HepG2 (cell line): Measurements from ENCODE around the gene VEGFA. TPM values are rescaled to one million over a fixed set of nuclear protein-coding genes. Genes with fewer than 3 reads are reported as not detected.

Experiments used
- CERS6 ChIP-seq: sonication (generic); formaldehyde crosslinking; IDR thresholded peaks from 2 replicates; pipeline ENCODE4 v1.5.0; 2020; ENCODE audit warnings: missing genetic modification reagents
- CSRNP1 ChIP-seq: sonication (generic); formaldehyde crosslinking; IDR thresholded peaks from 2 replicates; pipeline ENCODE4 v1.8.1; 2023; ENCODE audit warnings: mild to moderate bottlenecking, missing genetic modification reagents
- DMAP1 ChIP-seq: IDR thresholded peaks from 2 replicates; pipeline ENCODE4 v1.6.1; 2016
- DNMT1 ChIP-seq: sonication (generic); formaldehyde crosslinking; IDR thresholded peaks from 2 replicates; pipeline ENCODE4 v1.5.1; 2020; ENCODE audit warnings: mild to moderate bottlenecking, missing genetic modification reagents
- EP300 ChIP-seq, 3 experiments: sonication (generic) in 1 of 3; formaldehyde crosslinking in 1 of 3; IDR thresholded peaks; 2 replicates each; pipeline versions ENCODE4 v1.5.1 to v1.6.1; 2011 to 2020; ENCODE audit warnings: low read depth in 2 of 3, low read length in 2 of 3, borderline replicate concordance in 1 of 3, improper control_type of control experiment in 1 of 3, mild to moderate bottlenecking in 1 of 3, missing genetic modification reagents in 1 of 3, moderate library complexity in 1 of 3
- FOXO1 ChIP-seq: sonication (generic); formaldehyde crosslinking; IDR thresholded peaks from 2 replicates; pipeline ENCODE4 v1.4.0; 2020; ENCODE audit warnings: missing genetic modification reagents
- NRL ChIP-seq: sonication (generic); formaldehyde crosslinking; IDR thresholded peaks from 2 replicates; pipeline ENCODE4 v1.5.0; 2020; ENCODE audit warnings: missing genetic modification reagents, mild to moderate bottlenecking, moderate library complexity, borderline replicate concordance
- POLR2AphosphoS5 ChIP-seq: IDR thresholded peaks from 2 replicates; pipeline ENCODE4 v1.6.1; 2012; ENCODE audit warnings: low read depth, low read length
- SALL2 ChIP-seq: sonication (generic); formaldehyde crosslinking; IDR thresholded peaks from 2 replicates; pipeline ENCODE4 v1.8.1; 2023; ENCODE audit warnings: mild to moderate bottlenecking, missing genetic modification reagents, inconsistent platforms
- TBL1XR1 ChIP-seq: fragments of 150-350 bp; IDR thresholded peaks from 2 replicates; pipeline ENCODE4 v1.6.1; 2014; ENCODE audit warnings: borderline replicate concordance, low read length; ENCODE audit not compliant: partially characterized antibody
- TIGD3 ChIP-seq: sonication (generic); formaldehyde crosslinking; IDR thresholded peaks from 2 replicates; pipeline ENCODE4 v1.5.1; 2020; ENCODE audit warnings: mild to moderate bottlenecking, missing genetic modification reagents, borderline replicate concordance
- TOPORS ChIP-seq: sonication (generic); formaldehyde crosslinking; IDR thresholded peaks from 2 replicates; pipeline ENCODE4 v1.8.0; 2023; ENCODE audit warnings: mild to moderate bottlenecking, missing genetic modification reagents
- ZBTB34 ChIP-seq: sonication (generic); formaldehyde crosslinking; IDR thresholded peaks from 2 replicates; pipeline ENCODE4 v1.8.0; 2022; ENCODE audit warnings: mild to moderate bottlenecking, missing genetic modification reagents
- ZBTB44 ChIP-seq: sonication (generic); formaldehyde crosslinking; IDR thresholded peaks from 2 replicates; pipeline ENCODE4 v1.4.0; 2020; ENCODE audit warnings: missing genetic modification reagents
- ZNF136 ChIP-seq: sonication (generic); formaldehyde crosslinking; IDR thresholded peaks from 2 replicates; pipeline ENCODE4 v1.8.1; 2022; ENCODE audit warnings: low read depth, mild to moderate bottlenecking, moderate library complexity, missing genetic modification reagents
- ZNF253 ChIP-seq: sonication (generic); formaldehyde crosslinking; IDR thresholded peaks from 2 replicates; pipeline ENCODE4 v1.8.0; 2022; ENCODE audit warnings: mild to moderate bottlenecking, missing genetic modification reagents, borderline replicate concordance
- ZNF326 ChIP-seq: sonication (generic); formaldehyde crosslinking; IDR thresholded peaks from 2 replicates; pipeline ENCODE4 v1.4.0; 2020; ENCODE audit warnings: missing genetic modification reagents, borderline replicate concordance
- ZNF383 ChIP-seq: sonication (generic); formaldehyde crosslinking; IDR thresholded peaks from 2 replicates; pipeline ENCODE4 v1.4.0; 2020; ENCODE audit warnings: missing genetic modification reagents, mild to moderate bottlenecking, borderline replicate concordance
- ZNF552 ChIP-seq: sonication (generic); formaldehyde crosslinking; IDR thresholded peaks from 2 replicates; pipeline ENCODE4 v1.9.0; 2022; ENCODE audit warnings: missing genetic modification reagents, mild to moderate bottlenecking, borderline replicate concordance
- ZNF616 ChIP-seq: sonication (generic); formaldehyde crosslinking; IDR thresholded peaks from 2 replicates; pipeline ENCODE4 v1.5.0; 2020; ENCODE audit warnings: low read depth, mild to moderate bottlenecking, missing genetic modification reagents
- ZNF652 ChIP-seq: IDR thresholded peaks from 2 replicates; pipeline ENCODE4 v1.6.1; 2016; ENCODE audit warnings: low read depth, borderline replicate concordance
- ZNF766 ChIP-seq: sonication (generic); formaldehyde crosslinking; IDR thresholded peaks from 2 replicates; pipeline ENCODE4 v1.5.0; 2020; ENCODE audit warnings: missing genetic modification reagents, borderline replicate concordance
- polyA plus RNA-seq, 8 experiments: library from polyadenylated mRNA; depleted of rRNA in 3 of 8; stranded (reverse) in 7 of 8; unstranded in 1 of 8; fragments of >200 nt; fragmentation: Illumina TruSeq in 4 of 8; extraction: Trizol in 4 of 8; gene quantifications; 2 replicates each; pipeline versions ENCODE4 v1.2.1 to v1.2.3, GENCODE V29; 2011 to 2016; ENCODE audit warnings: low read depth in 4 of 8, missing spikeins in 1 of 8, mixed read lengths in 1 of 8; ENCODE audit not compliant: insufficient read depth in 1 of 8
- total RNA-seq, 5 experiments: library from RNA; depleted of rRNA; stranded (reverse); fragments of >200 nt; fragmentation: Illumina TruSeq; extraction: Trizol; gene quantifications; 2 replicates each; pipeline ENCODE4 v1.2.3, GENCODE V29; 2016; ENCODE audit warnings: low read depth in 1 of 5

VEGFA gene
- total and polyA plus RNA-seq, 2 of the 13 experiments (the other 11 are each of a cell fraction or from before 2014, with no cell fraction given): 68.1 to 629 TPM

- TF ChIP-seq ZNF652 (CRISPR knock-in tag): peak; percentile 72; the same call in 1 of the 2 replicates
- TF ChIP-seq ZNF616: no peak
- TF ChIP-seq SALL2 (CRISPR knock-in tag): peak; percentile 70
- no peak for TF ChIP-seq TIGD3 (CRISPR knock-in tag)
- no peak for TF ChIP-seq ZNF326 (CRISPR knock-in tag)
- TF ChIP-seq POLR2AphosphoS5: peak; percentile 87
- TF ChIP-seq ZNF253: peak; percentile 64; the same call in 1 of the 2 replicates
- 0 out of 2 replicates have a peak, but pooled peaks have one; percentile 5 for TF ChIP-seq ZNF383 (CRISPR knock-in tag)
- no peak for TF ChIP-seq TBL1XR1
- TF ChIP-seq ZNF552 (CRISPR knock-in tag): peak; percentile 28; the same call in 1 of the 2 replicates
- TF ChIP-seq EP300 (IDR thresholded peaks at IDR 0.05; ENCODE audit: low read depth in 2 of 2, low read length in 2 of 2): peak in 1 of 2 experiments; percentile 90; a peak in 2 of 4 replicates
- peak; percentile 64; the same call in 1 of the 2 replicates for TF ChIP-seq EP300 (CRISPR knock-in tag; IDR thresholded peaks at IDR 0.05; ENCODE audit: borderline replicate concordance)
- TF ChIP-seq ZNF766 (CRISPR knock-in tag): no peak; the same call in 1 of the 2 replicates
- no peak for TF ChIP-seq ZBTB34 (CRISPR knock-in tag)
- TF ChIP-seq FOXO1 (CRISPR knock-in tag): peak; percentile 95
- no peak for TF ChIP-seq CERS6 (CRISPR knock-in tag)
- TF ChIP-seq CSRNP1 (CRISPR knock-in tag): no peak; the same call in 1 of the 2 replicates
- peak; percentile 35 for TF ChIP-seq DMAP1
- no peak for TF ChIP-seq ZBTB44 (CRISPR knock-in tag)
- TF ChIP-seq TOPORS: no peak
- no peak for TF ChIP-seq DNMT1
- peak; percentile 91 for TF ChIP-seq NRL (CRISPR knock-in tag)
- peak; percentile 60; the same call in 1 of the 2 replicates for TF ChIP-seq ZNF136 (CRISPR knock-in tag)
These were observed 36.2 kb downstream of the VEGFA start (continued) for GRCh38 chr6:43806043-43806757.
